ENCODE results near the gene CAMSAP3.

GRCh38 chr19:7618771-7619510 is 23.3 kb downstream of the CAMSAP3 start:
- peak in 1 of 6 experiments; percentile 5 for TF ChIP-seq CTCF (IDR thresholded peaks at IDR 0.05)
- TF ChIP-seq POLR2A (IDR thresholded peaks at IDR 0.05): no peak

Measured in adrenal gland (tissue), 5 donors.